ENCODE measurements around the gene IP6K2. TPM values are rescaled to one million over a fixed set of nuclear protein-coding genes. Genes with fewer than 3 reads are reported as not detected.

IP6K2 gene
- total RNA-seq, 1 donor from 2014 or later = 104 TPM

DNA sequence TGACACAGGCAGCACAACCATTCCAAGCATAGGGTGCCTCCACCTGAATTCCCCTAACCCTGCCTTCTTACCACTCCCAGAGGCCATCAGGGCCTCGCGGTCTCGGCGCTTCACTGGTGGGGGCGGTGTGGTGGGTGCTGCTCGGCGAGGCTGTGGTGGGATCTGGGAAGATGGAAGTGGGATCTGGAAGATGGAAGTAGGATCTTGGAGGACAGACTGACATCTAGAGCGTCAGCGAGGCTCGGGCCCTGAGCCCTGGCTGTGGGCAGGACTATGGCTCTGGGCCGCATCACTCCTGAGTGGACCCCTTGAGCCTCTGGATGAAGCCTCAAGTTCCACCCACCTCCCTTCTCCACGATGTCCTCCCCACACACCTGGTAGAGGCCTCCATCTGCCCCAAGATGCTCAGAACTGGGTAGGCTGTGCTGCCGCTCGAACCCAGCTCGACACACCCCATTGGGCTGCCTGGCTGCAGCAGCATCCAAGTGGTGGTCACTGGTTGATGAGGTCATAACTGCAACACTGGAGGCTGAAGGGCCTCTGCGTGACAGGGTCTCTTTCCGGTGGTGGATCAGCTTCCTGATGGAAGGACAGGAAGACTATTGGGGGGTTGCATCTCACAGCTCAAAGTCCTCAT, 34.9 kb downstream of the IP6K2 start:
- peaks cover 39% of the 10 kb centered on the region for H3K36me3 Mint-ChIP-seq (ENCODE audit: unreplicated experiment)
- H3K4me3 Mint-ChIP-seq (ENCODE audit: unreplicated experiment) = no peak overlapping the region
- H3K9me3 Mint-ChIP-seq (ENCODE audit: unreplicated experiment) = no peaks in the 10 kb centered on the region
- H3K4me1 Mint-ChIP-seq (ENCODE audit: unreplicated experiment) = peaks cover 36% of the 10 kb centered on the region
- no peaks in the 10 kb centered on the region for H3K27me3 Mint-ChIP-seq (ENCODE audit: unreplicated experiment)
- no peak for DNase-seq (ENCODE audit: extremely low spot score, unreplicated experiment)
- TF ChIP-seq, protein P1, sequence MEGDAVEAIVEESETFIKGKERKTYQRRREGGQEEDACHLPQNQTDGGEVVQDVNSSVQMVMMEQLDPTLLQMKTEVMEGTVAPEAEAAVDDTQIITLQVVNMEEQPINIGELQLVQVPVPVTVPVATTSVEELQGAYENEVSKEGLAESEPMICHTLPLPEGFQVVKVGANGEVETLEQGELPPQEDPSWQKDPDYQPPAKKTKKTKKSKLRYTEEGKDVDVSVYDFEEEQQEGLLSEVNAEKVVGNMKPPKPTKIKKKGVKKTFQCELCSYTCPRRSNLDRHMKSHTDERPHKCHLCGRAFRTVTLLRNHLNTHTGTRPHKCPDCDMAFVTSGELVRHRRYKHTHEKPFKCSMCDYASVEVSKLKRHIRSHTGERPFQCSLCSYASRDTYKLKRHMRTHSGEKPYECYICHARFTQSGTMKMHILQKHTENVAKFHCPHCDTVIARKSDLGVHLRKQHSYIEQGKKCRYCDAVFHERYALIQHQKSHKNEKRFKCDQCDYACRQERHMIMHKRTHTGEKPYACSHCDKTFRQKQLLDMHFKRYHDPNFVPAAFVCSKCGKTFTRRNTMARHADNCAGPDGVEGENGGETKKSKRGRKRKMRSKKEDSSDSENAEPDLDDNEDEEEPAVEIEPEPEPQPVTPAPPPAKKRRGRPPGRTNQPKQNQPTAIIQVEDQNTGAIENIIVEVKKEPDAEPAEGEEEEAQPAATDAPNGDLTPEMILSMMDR (IDR thresholded peaks at IDR 0.05) = no peak
- H3K27ac Mint-ChIP-seq (ENCODE audit: unreplicated experiment) = no peak overlapping the region

DNA sequence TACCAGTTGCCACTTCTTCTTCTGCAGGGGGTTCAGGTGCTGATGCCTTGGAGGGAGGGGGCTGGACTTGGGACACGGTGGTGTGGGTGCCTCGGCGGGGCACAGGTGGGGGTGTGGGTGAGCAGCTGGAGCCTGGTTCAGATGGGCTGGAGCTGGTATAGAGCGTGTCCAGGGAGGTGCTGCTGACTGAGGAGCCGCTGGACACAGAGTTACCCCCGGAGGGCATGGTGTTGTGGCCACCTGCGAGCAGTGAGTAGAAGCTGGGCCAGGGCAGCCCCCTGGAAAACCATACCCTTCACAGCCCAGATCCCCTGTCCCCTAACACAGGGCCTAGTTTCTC, 35.5 kb downstream of the IP6K2 start:
- no peak overlapping the region for H3K27ac Mint-ChIP-seq (ENCODE audit: unreplicated experiment)
- no peak for DNase-seq (ENCODE audit: extremely low spot score, unreplicated experiment)
- H3K4me3 Mint-ChIP-seq (ENCODE audit: unreplicated experiment) = no peak overlapping the region
- TF ChIP-seq, protein P1 (IDR thresholded peaks at IDR 0.05) = no peak
- no peaks in the 10 kb centered on the region for H3K9me3 Mint-ChIP-seq (ENCODE audit: unreplicated experiment)
- peaks cover 37% of the 10 kb centered on the region for H3K36me3 Mint-ChIP-seq (ENCODE audit: unreplicated experiment)
- no peaks in the 10 kb centered on the region for H3K27me3 Mint-ChIP-seq (ENCODE audit: unreplicated experiment)
- H3K4me1 Mint-ChIP-seq (ENCODE audit: unreplicated experiment) = peaks cover 31% of the 10 kb centered on the region

GRCh38 chr3:48680811-48681540, 36.0 kb downstream of the IP6K2 start:
- peaks cover 27% of the 10 kb centered on the region for H3K4me1 Mint-ChIP-seq (ENCODE audit: unreplicated experiment)
- TF ChIP-seq, protein P1 (IDR thresholded peaks at IDR 0.05) = no peak
- no peak overlapping the region for H3K4me3 Mint-ChIP-seq (ENCODE audit: unreplicated experiment)
- H3K9me3 Mint-ChIP-seq (ENCODE audit: unreplicated experiment) = no peaks in the 10 kb centered on the region
- H3K27me3 Mint-ChIP-seq (ENCODE audit: unreplicated experiment) = no peaks in the 10 kb centered on the region
- DNase-seq (ENCODE audit: extremely low spot score, unreplicated experiment) = no peak
- H3K27ac Mint-ChIP-seq (ENCODE audit: unreplicated experiment) = no peak overlapping the region
- H3K36me3 Mint-ChIP-seq (ENCODE audit: unreplicated experiment) = peaks cover 36% of the 10 kb centered on the region

GRCh38 chr3:48679411-48680391, 37.3 kb downstream of the IP6K2 start:
- no peak overlapping the region for H3K4me3 Mint-ChIP-seq (ENCODE audit: unreplicated experiment)
- H3K36me3 Mint-ChIP-seq (ENCODE audit: unreplicated experiment) = peaks cover 36% of the 10 kb centered on the region
- DNase-seq (ENCODE audit: extremely low spot score, unreplicated experiment) = no peak

More at GRCh38 chr3:48679411-48680391, 37.3 kb downstream of the IP6K2 start:
- Mint-ChIP-seq H3K4me1 (ENCODE audit: unreplicated experiment) (peaks cover 20% of the 10 kb centered on the region), H3K27me3 (ENCODE audit: unreplicated experiment) (no peaks in the 10 kb centered on the region), H3K27ac (ENCODE audit: unreplicated experiment) (no peak overlapping the region), H3K9me3 (ENCODE audit: unreplicated experiment) (no peaks in the 10 kb centered on the region)
- TF ChIP-seq, protein P1 (IDR thresholded peaks at IDR 0.05) = no peak

Data from osteocyte (in vitro differentiated cells).